Transverse colon (tissue), 3 donors: ENCODE data around the gene PTPRD.

ENCODE experiments used
- CTCF ChIP-seq, 5 experiments: fragments of 200-600 bp in 3 of 5; fragments of 450-650 bp in 2 of 5; sonication (generic) in 3 of 5; IDR thresholded peaks; 1 replicate in 2 of 5; 2 replicates in 3 of 5; pipeline ENCODE4 v1.5.1; 2016 to 2017; ENCODE audit warnings: antibody characterized with exemption in 5 of 5, inconsistent platforms in 3 of 5, mild to moderate bottlenecking in 2 of 5, moderate library complexity in 1 of 5
- POLR2A ChIP-seq: fragments of 450-650 bp; IDR thresholded peaks from one replicate; pipeline ENCODE4 v1.6.1; 2016; ENCODE audit warnings: antibody characterized with exemption, mild to moderate bottlenecking, moderate library complexity

- TF ChIP-seq CTCF (IDR thresholded peaks at IDR 0.05): no peak
- no peak for TF ChIP-seq POLR2A
Measured at GRCh38 chr9:9399982-9400381, 1212.8 kb downstream of the PTPRD start.
